ENCODE results near the gene CLECL1. TPM values are rescaled to one million over a fixed set of nuclear protein-coding genes. Genes with fewer than 3 reads are reported as not detected.

The CLECL1 gene
- total and polyA plus RNA-seq, 2 of the 8 experiments (the other 6 are each of a cell fraction or from before 2014, with no cell fraction given), result not detected

GRCh38 chr12:9701380-9702154, 31.3 kb downstream of the CLECL1 start:
- Histone ChIP-seq H3K27me3 (replicated peaks in 1 of 4; ENCODE audit: control insufficient read depth in 3 of 4, extremely low read depth in 1 of 4, insufficient read depth in 3 of 4, low read length in 3 of 4) (no peaks in the 10 kb centered on the region), H2AK5ac (ENCODE audit: low read depth, low read length) (no peak overlapping the region), H3K23me2 (ENCODE audit: low read depth, low read length) (no peaks in the 10 kb centered on the region), H3K9me3 (ENCODE audit: insufficient read depth in 2 of 2, low read depth in 1 of 2, low read length in 1 of 2) (peaks cover 5 to 12% of the 10 kb centered on the region in 2 experiments; a peak in 1 of 4 replicates), H2BK5ac (ENCODE audit: low read depth, low read length) (no peak overlapping the region), H3K36me3 (ENCODE audit: control insufficient read depth in 2 of 4, insufficient read depth in 4 of 4, low read length in 3 of 4) (peaks cover 0 to under 1% (median 0%) of the 10 kb centered on the region in 4 experiments; a peak in 3 of 8 replicates), H2BK120ac (replicated peaks; ENCODE audit: low read depth, low read length) (no peak overlapping the region), H3K79me2 (ENCODE audit: control insufficient read depth in 1 of 2, insufficient read depth in 2 of 2, low read length in 2 of 2) (no peaks in the 10 kb centered on the region), H2BK12ac (ENCODE audit: low read depth, low read length) (no peak overlapping the region), H4K20me1 (replicated peaks in 1 of 2; ENCODE audit: control insufficient read depth in 1 of 2, insufficient read depth in 2 of 2, low read length in 2 of 2) (no peaks in the 10 kb centered on the region), H2BK20ac (ENCODE audit: low read length) (no peak overlapping the region), H3K79me1 (ENCODE audit: low read depth, low read length) (no peaks in the 10 kb centered on the region), H4K91ac (replicated peaks; ENCODE audit: insufficient read length, low read length) (no peak overlapping the region), H2BK15ac (ENCODE audit: low read length) (no peak overlapping the region), H2AFZ (ENCODE audit: low read length) (no peak overlapping the region), H3K4me1 (replicated peaks in 1 of 4; ENCODE audit: control insufficient read depth in 3 of 4, insufficient read depth in 4 of 4, low read length in 3 of 4) (no peaks in the 10 kb centered on the region), H3K4me3 (ENCODE audit: extremely low read depth in 1 of 4, insufficient read depth in 2 of 4, low read depth in 3 of 4, low read length in 4 of 4) (no peak overlapping the region), H3K56ac (replicated peaks; ENCODE audit: insufficient read length, low read depth, low read length) (no peak overlapping the region), H3K27ac (ENCODE audit: low read depth, low read length) (no peak overlapping the region), H3K4ac (replicated peaks; ENCODE audit: insufficient read length, low read depth, low read length) (no peak overlapping the region), H4K8ac (ENCODE audit: extremely low read depth, insufficient read depth, low read length) (no peak overlapping the region), H3K4me2 (ENCODE audit: insufficient read depth in 1 of 2, low read depth in 2 of 2, low read length in 2 of 2) (no peak overlapping the region), H3K18ac (ENCODE audit: extremely low read depth, low read length) (no peak overlapping the region), H4K5ac (ENCODE audit: insufficient read length, low read depth, low read length) (no peak overlapping the region), H3K23ac (ENCODE audit: insufficient read length) (no peak overlapping the region), H3K14ac (ENCODE audit: insufficient read length) (no peak overlapping the region), H3K9ac (replicated peaks in 1 of 4; ENCODE audit: extremely low read depth in 1 of 4, low read depth in 3 of 4, low read length in 3 of 4) (no peak overlapping the region)
- no peak for DNase-seq (ENCODE audit: low read depth in 1 of 2, low spot score in 2 of 2)
- POLR2A ChIA-PET (ENCODE audit: partially characterized antibody), result no interaction called here
- 88% methylated on average over 1 of the region's 1 CpG; no CpG with 5 or more reads in 1 of the 2 experiments for WGBS, 2 experiments (ENCODE audit: extremely low coverage in 1 of 2, insufficient coverage in 1 of 2, insufficient read length in 1 of 2, insufficient replicate concordance in 2 of 2, low coverage in 1 of 2, low lambda C conversion rate in 2 of 2, missing lambda C conversion rate in 1 of 2)
- CTCF ChIA-PET (ENCODE audit: partially characterized antibody), result interaction anchor here (0.8 to 1.1 kb wide), 2 partner anchors 48 to 68 kb away, joined by 3 to 4 read pairs; no protein-coding TSS in a partner anchor
- no peak for FAIRE-seq
- TF ChIP-seq HDAC2 (IDR thresholded peaks at IDR 0.05; ENCODE audit: borderline replicate concordance in 1 of 2, low read depth in 2 of 2, low read length in 2 of 2), result no peak
- no peak for TF ChIP-seq SIX5 (IDR thresholded peaks at IDR 0.05; ENCODE audit: low read depth, low read length)
- TF ChIP-seq POLR2A (IDR thresholded peaks at IDR 0.05; ENCODE audit: control extremely low read depth in 1 of 2, low read depth in 2 of 2, low read length in 2 of 2), result no peak
- TF ChIP-seq TAF7 (optimal IDR thresholded peaks at IDR 0.05; ENCODE audit: borderline replicate concordance, low read depth, low read length), result no peak
- no peak for TF ChIP-seq E2F6 (IDR thresholded peaks at IDR 0.05)
- no peak for TF ChIP-seq KDM1A (IDR thresholded peaks at IDR 0.05; ENCODE audit: borderline replicate concordance, low read length)
- no peak for TF ChIP-seq EP300 (IDR thresholded peaks at IDR 0.05; ENCODE audit: borderline replicate concordance in 1 of 2, low read depth in 2 of 2, low read length in 2 of 2)
- no peak for TF ChIP-seq SIN3A (conservative IDR thresholded peaks at IDR 0.05 in 1 of 2, IDR thresholded peaks at IDR 0.05 in 1 of 2; ENCODE audit: low read depth in 1 of 2, low read length in 2 of 2)
- no peak for TF ChIP-seq RFX5 (IDR thresholded peaks at IDR 0.05; ENCODE audit: borderline replicate concordance, low read depth, low read length)
- TF ChIP-seq TAF1 (IDR thresholded peaks at IDR 0.05; ENCODE audit: low read depth, low read length), result no peak
- TF ChIP-seq NRF1 (IDR thresholded peaks at IDR 0.05; ENCODE audit: low read depth, low read length), result no peak
- TF ChIP-seq SRF (IDR thresholded peaks at IDR 0.05; ENCODE audit: low read depth, low read length), result no peak
